HG03575 (cell line): ENCODE results near the gene PITHD1.
"Not testable (repeated sequence)": the region's sequence is repeated elsewhere in the genome, so short reads cannot be mapped to it uniquely, and the experiment has no call there.

Source experiments
- ATAC-seq: cut with Tn5 transposase; IDR thresholded peaks from one replicate; pipeline ENCODE4 v1.9.1; 2021; ENCODE audit not compliant: unreplicated experiment, insufficient number of reproducible peaks, low FRiP score; ENCODE audit errors: extremely low read depth

The PITHD1 gene

DNA sequence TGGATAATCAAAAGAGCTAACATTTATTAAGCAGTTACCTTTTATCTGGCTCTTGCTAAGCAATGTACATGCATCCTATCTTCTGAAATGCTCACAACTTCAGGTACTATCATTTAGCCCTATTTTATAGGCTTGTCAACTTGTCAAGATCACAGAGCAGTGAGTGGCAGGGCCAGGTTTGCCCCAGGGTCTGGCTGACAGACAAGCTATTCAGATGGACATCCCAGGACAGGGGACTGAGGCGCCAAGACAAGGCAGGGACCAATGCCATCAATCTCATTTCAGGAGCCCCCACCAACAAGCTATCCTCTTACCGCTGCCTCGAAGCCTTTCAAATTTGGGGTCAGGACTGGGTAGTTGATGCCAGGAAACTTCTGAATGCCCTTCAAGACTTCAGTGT lies 38.1 kb downstream of the PITHD1 start:
- no peak for ATAC-seq

DNA sequence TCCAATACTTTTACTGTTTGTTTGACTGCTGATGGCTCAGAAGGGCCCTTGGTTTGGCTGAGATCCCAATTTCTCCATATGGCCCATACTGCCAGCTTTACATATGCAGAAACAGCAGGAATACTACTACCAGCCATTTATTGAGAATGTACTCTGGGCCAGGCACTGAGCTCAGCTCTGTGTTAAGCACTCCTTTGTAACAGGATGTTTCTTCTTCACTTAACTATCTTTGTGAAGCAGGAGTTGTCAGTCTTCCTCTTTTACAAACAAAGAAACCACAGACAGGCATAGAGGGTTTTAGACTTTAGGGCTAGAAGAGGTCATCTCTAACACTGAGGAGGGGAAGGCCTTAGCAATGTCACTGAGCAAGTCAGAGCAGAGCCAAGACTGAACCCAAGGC lies 38.7 kb downstream of the PITHD1 start:
- ATAC-seq, result no peak

DNA sequence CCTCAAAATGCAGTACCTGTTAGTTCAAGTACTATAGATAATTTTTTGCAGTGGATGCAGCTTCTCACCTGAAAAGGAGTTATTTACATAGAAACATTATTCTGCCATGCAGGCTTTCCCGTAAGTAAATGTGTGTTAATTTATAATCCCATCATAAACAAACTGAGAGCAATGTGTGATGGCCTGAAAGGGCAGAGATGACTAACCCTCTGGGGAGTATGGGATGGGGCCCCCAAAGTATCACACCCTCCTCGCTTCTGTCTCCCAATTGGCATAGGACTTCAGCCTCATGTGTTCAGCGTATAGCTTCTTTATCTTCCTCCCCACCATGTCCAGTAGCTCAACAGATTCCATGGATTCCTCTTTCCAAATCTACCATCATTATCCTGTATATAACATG lies 39.4 kb downstream of the PITHD1 start:
- no peak for ATAC-seq

DNA sequence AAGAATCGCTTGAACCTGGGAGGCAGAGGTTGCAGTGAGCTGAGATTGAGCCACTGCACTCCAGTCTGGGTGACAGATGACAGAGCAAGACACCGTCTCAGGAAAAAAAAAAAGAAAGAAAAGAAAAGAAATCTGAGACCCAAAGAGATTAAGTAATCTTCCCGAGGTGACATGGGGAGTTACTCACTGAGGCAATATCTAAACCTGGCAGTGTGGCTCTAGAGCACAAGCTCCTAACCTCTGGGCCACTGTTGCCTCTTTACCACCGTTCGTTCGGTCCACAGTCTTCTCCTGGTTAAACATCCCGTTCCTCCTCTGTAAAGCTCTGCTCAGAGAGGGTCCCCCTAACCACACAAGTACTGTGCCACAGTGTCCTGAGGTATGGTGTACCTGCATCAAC lies 45.5 kb downstream of the PITHD1 start:
- ATAC-seq, result no peak

DNA sequence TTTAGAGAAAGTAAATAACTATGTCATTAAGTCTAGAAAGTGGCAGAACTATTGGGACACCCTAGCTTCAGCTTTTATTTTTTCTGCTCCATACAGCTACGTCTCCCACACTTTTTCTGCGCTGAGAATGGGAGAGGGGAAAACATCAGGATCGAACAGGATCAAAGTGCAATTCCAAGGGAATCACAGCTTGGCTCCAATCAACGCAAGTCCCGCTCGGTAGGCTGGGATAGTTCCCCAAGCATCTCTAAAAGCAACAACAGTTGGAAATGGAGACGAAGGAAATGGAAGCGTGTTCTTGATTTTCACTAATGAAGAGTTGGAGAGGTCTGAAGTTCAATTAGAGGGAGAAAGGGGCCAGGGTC lies 46.5 kb downstream of the PITHD1 start:
- no peak for ATAC-seq

- ATAC-seq, result no peak
Observed at GRCh38 chr1:23825076-23825761, 47.0 kb downstream of the PITHD1 start, which contains the start of gene HMGCL. HMGCL (minus strand) TSS chr1:23825429; CDS start chr1:23825415, 14 bp downstream.

GRCh38 chr1:23825762-23826522 lies 47.7 kb downstream of the PITHD1 start:
- no peak for ATAC-seq

DNA sequence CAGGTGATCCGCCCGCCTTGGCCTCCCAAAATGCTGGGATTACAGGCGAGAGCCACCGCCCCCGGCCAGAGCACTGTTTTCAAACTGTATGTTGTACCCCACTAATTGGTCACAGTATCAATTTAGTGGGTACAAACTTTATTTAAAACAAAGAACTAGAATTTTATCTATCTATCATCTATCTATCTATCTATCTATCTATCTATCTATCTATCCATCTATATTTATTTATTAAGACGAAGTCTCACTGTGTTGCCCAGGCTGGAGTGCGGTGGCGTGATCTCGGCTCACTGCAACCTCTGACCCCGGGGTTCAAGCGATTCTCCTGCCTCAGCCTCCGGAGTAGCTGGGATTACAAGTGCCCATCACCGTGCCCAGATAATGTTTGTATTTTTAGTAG lies 48.4 kb downstream of the PITHD1 start:
- ATAC-seq, result not testable (repeated sequence)

GRCh38 chr1:23827717-23828116 lies 49.5 kb downstream of the PITHD1 start:
- no peak for ATAC-seq

GRCh38 chr1:23834156-23834555 lies 55.9 kb downstream of the PITHD1 start:
- not testable (repeated sequence) for ATAC-seq

DNA sequence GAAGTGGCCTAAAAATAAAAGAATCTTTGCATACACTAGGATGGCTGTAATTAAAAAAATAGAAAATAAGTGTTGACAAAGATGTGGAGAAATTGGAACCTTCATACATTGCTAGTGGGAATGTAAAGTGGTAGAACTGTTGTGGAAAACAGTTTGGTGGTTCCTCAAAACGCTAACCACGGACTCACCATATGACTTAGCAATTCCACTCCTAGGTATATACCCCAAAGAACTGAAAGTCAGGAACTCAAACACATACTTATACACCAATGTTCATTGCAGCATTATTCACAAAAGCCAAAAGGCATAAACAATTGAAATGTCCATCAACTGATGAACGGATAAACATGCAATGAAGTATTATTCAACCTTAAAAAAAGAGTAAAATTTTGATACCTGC lies 57.8 kb downstream of the PITHD1 start:
- ATAC-seq, result no peak
